Sigmoid colon (tissue), 7 donors: ENCODE data around the gene SRP72. TPM values are rescaled to one million over a fixed set of nuclear protein-coding genes. Genes with fewer than 3 reads are reported as not detected.

Experiments
- DNase-seq: peaks from one replicate; pipeline ENCODE4 v3.0.0-alpha.2; 2019
- H3K27ac ChIP-seq, 4 donors: fragments of 200-600 bp; sonication (generic); one replicate each; pipeline ENCODE4 v1.5.1; 2016 to 2019; ENCODE audit warnings: mild to moderate bottlenecking in 1 of 4
- H3K27me3 ChIP-seq, 3 donors: fragments of 200-600 bp; sonication (generic); one replicate each; pipeline ENCODE4 v1.5.1; 2019; ENCODE audit warnings: mild to moderate bottlenecking in 1 of 3
- H3K36me3 ChIP-seq, 4 donors: fragments of 200-600 bp; sonication (generic); one replicate each; pipeline ENCODE4 v1.5.1; 2016 to 2019
- H3K4me1 ChIP-seq, 4 donors: fragments of 200-600 bp; sonication (generic); one replicate each; pipeline ENCODE4 v1.5.1; 2017 to 2019
- H3K4me3 ChIP-seq, 4 donors: fragments of 200-600 bp; sonication (generic); one replicate each; pipeline ENCODE4 v1.5.1; 2017 to 2019; ENCODE audit warnings: mild to moderate bottlenecking in 2 of 4, moderate library complexity in 1 of 4
- H3K9me3 ChIP-seq, 4 donors: fragments of 200-600 bp in 3 of 4; sonication (generic) in 3 of 4; one replicate each; pipeline versions ENCODE4 v1.5.1 to v1.6.1; 2013 to 2019
- EP300 ChIP-seq, 4 donors: sonication (generic); formaldehyde crosslinking; IDR thresholded peaks; one replicate each; pipeline ENCODE4 v1.6.1; 2017; ENCODE audit warnings: antibody characterized with exemption in 4 of 4
- POLR2A ChIP-seq, 2 donors: fragments of 450-650 bp; IDR thresholded peaks; one replicate each; pipeline ENCODE4 v1.6.1; 2016; ENCODE audit warnings: antibody characterized with exemption in 2 of 2, mild to moderate bottlenecking in 2 of 2, moderate library complexity in 2 of 2
- POLR2AphosphoS5 ChIP-seq, 4 donors: sonication (generic); formaldehyde crosslinking; IDR thresholded peaks; one replicate each; pipeline ENCODE4 v1.6.1; 2017; ENCODE audit warnings: antibody characterized with exemption in 4 of 4
- WGBS, 2 donors: extraction: QIAGEN DNeasy Blood & Tissue Kit; methylation state at CpG; one replicate each; pipeline ENCODE4 v1.1.7; 2013; 5-methylcytosine and 5-hydroxymethylcytosine counted together
- intact Hi-C: fragments of 100-400 bp; cut with DNase I; formaldehyde crosslinking; loops from one replicate; pipeline ENCODE4 v1.15.1; 2023
- polyA plus RNA-seq, 3 donors: library from polyadenylated mRNA; stranded (reverse); fragments of 200-250 nt; gene quantifications; one replicate each; pipeline ENCODE4 v1.2.3, GENCODE V29; 2013
- total RNA-seq, 4 donors: library from RNA; depleted of rRNA; stranded (reverse); fragments of >200 nt; gene quantifications; one replicate each; pipeline ENCODE4 v1.1.0, GENCODE V29; 2016
- TF ChIP-seq, protein P1 (sequence below), 4 experiments: fragments of 450-650 bp in 3 of 4; fragments of 200-600 bp in 1 of 4; IDR thresholded peaks; one replicate each; pipeline ENCODE4 v1.5.1; 2016 to 2019; ENCODE audit warnings: antibody characterized with exemption in 4 of 4, mild to moderate bottlenecking in 3 of 4, moderate library complexity in 2 of 4
- donor health status: healthy with polysubstance abuse.
- donor health status: Bipolar disorder and iron deficiency.
- donor health status: healthy.

Gene SRP72
- total and polyA plus RNA-seq, 7 donors, result 29.4 to 55.9 (median 45.9) TPM

- Histone ChIP-seq H3K4me1 (peaks cover 0 to 53% (median 34%) of the 10 kb centered on the region in 4 donors), H3K9me3 (no peaks in the 10 kb centered on the region), H3K27me3 (no peaks in the 10 kb centered on the region), H3K27ac (peak overlapping the region; percentile 88 to 95 (median 90)), H3K4me3 (peak overlapping the region; percentile 95 to 100 (median 98)), H3K36me3 (peaks cover 0 to 31% (median 9%) of the 10 kb centered on the region in 4 donors)
- TF ChIP-seq POLR2AphosphoS5 (IDR thresholded peaks at IDR 0.05) (no peak), POLR2A (IDR thresholded peaks at IDR 0.05) (no peak), EP300 (IDR thresholded peaks at IDR 0.05) (no peak)
- TF ChIP-seq, protein P1, sequence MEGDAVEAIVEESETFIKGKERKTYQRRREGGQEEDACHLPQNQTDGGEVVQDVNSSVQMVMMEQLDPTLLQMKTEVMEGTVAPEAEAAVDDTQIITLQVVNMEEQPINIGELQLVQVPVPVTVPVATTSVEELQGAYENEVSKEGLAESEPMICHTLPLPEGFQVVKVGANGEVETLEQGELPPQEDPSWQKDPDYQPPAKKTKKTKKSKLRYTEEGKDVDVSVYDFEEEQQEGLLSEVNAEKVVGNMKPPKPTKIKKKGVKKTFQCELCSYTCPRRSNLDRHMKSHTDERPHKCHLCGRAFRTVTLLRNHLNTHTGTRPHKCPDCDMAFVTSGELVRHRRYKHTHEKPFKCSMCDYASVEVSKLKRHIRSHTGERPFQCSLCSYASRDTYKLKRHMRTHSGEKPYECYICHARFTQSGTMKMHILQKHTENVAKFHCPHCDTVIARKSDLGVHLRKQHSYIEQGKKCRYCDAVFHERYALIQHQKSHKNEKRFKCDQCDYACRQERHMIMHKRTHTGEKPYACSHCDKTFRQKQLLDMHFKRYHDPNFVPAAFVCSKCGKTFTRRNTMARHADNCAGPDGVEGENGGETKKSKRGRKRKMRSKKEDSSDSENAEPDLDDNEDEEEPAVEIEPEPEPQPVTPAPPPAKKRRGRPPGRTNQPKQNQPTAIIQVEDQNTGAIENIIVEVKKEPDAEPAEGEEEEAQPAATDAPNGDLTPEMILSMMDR (IDR thresholded peaks at IDR 0.05), result no peak
- 0 to 1% methylated on average over 8 of the region's 8 CpGs for WGBS, 2 donors
- no peak for DNase-seq
- intact Hi-C loops, result loop anchor here (1.0 to 5.0 kb wide), 3 partner anchors 40 to 80 kb away; partner anchors contain the start of genes AASDH and ARL9
Measured at GRCh38 chr4:56466910-56467283, 520 bp upstream of the SRP72 start.

GRCh38 chr4:56468097-56468422 lies 643 bp downstream of the SRP72 start:
- intact Hi-C loops, result loop anchor here (2.0 to 5.0 kb wide), 3 partner anchors 33 to 43 kb away; partner anchors contain the start of genes ARL9 and PPAT
- WGBS, 2 donors, result 0 to 1% methylated on average over 10 of the region's 10 CpGs
- no peaks in the 10 kb centered on the region for H3K27me3 ChIP-seq
- DNase-seq, result no peak
- H3K4me3 ChIP-seq, result peak overlapping the region; percentile 95 to 100 (median 98)
- peaks cover 3 to 31% (median 12%) of the 10 kb centered on the region in 4 donors for H3K36me3 ChIP-seq
- TF ChIP-seq, protein P1 (IDR thresholded peaks at IDR 0.05), result no peak
- TF ChIP-seq EP300 (IDR thresholded peaks at IDR 0.05) (no peak), POLR2AphosphoS5 (IDR thresholded peaks at IDR 0.05) (no peak), POLR2A (IDR thresholded peaks at IDR 0.05) (no peak)
- peak overlapping the region; percentile 88 to 95 (median 90) for H3K27ac ChIP-seq
- H3K9me3 ChIP-seq, result no peaks in the 10 kb centered on the region
- peaks cover 0 to 53% (median 34%) of the 10 kb centered on the region in 4 donors for H3K4me1 ChIP-seq

GRCh38 chr4:56469489-56470210 lies 2.2 kb downstream of the SRP72 start:
- TF ChIP-seq POLR2AphosphoS5 (IDR thresholded peaks at IDR 0.05) (no peak), EP300 (IDR thresholded peaks at IDR 0.05) (no peak), POLR2A (IDR thresholded peaks at IDR 0.05) (no peak)
- TF ChIP-seq, protein P1 (IDR thresholded peaks at IDR 0.05), result no peak
- 58 to 76% methylated on average over 6 of the region's 6 CpGs for WGBS, 2 donors

DNA sequence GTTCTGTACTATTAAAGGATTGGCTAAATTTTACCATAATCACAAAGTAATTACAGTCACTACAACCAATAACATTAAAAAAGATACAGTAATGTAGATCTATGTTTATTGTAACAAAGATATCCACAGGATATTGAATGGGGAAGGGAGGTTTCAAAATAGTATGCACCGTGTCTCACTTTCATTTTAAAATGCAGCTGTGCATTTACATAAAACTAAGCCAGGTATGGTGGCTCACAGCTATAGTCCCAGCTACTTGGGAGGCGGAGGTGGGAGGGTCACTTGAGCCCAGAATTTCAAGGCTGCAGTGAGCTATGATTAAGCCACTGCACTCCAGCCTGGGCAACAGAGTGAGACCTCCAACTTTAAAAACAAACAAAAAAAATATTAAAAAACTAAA lies 8.5 kb downstream of the SRP72 start:
- no peak overlapping the region for H3K4me3 ChIP-seq
- H3K4me1 ChIP-seq, result no peaks in the 10 kb centered on the region
- no peak for DNase-seq
- TF ChIP-seq POLR2A (IDR thresholded peaks at IDR 0.05) (no peak), POLR2AphosphoS5 (IDR thresholded peaks at IDR 0.05) (no peak), EP300 (IDR thresholded peaks at IDR 0.05) (no peak)
- TF ChIP-seq, protein P1 (IDR thresholded peaks at IDR 0.05), result no peak
- H3K27ac ChIP-seq, result no peak overlapping the region
- H3K27me3 ChIP-seq, result no peaks in the 10 kb centered on the region
- peaks cover 3 to 100% (median 38%) of the 10 kb centered on the region in 4 donors for H3K36me3 ChIP-seq
- intact Hi-C loops, result no loop called here
- 86 to 91% methylated on average over 2 of the region's 2 CpGs for WGBS, 2 donors
- no peaks in the 10 kb centered on the region for H3K9me3 ChIP-seq

More at GRCh38 chr4:56469489-56470210, 2.2 kb downstream of the SRP72 start:
- peaks cover 0 to 44% (median 33%) of the 10 kb centered on the region in 4 donors for H3K4me1 ChIP-seq
- H3K4me3 ChIP-seq, result no peak overlapping the region
- H3K27ac ChIP-seq, result no peak overlapping the region
- H3K27me3 ChIP-seq, result no peaks in the 10 kb centered on the region
- intact Hi-C loops, result loop anchor here (2.0 to 5.0 kb wide), 3 partner anchors 35 to 45 kb away; partner anchors contain the start of genes ARL9 and PPAT
- DNase-seq, result no peak
- H3K9me3 ChIP-seq, result no peaks in the 10 kb centered on the region
- H3K36me3 ChIP-seq, result peaks cover 3 to 45% (median 21%) of the 10 kb centered on the region in 4 donors
